Right renal pelvis (tissue), 4 donors: Measurements from ENCODE around the gene FAM72D. TPM values are rescaled to one million over a fixed set of nuclear protein-coding genes. Genes with fewer than 3 reads are reported as not detected.
"Not testable (repeated sequence)": the region's sequence is repeated elsewhere in the genome, so short reads cannot be mapped to it uniquely, and the experiment has no call there.

ENCODE experiments used
- DNase-seq, 4 donors: peaks; one replicate each; pipeline ENCODE4 v3.0.0-alpha.2; 2013; ENCODE audit warnings: low read depth in 4 of 4, low spot score in 3 of 4, missing footprints in 1 of 4
- polyA plus RNA-seq, 4 donors: library from polyadenylated mRNA; unstranded; fragments of 120-200 nt; gene quantifications; one replicate each; pipeline ENCODE4 v1.2.1, GENCODE V29; 2013; ENCODE audit not compliant: insufficient read length in 4 of 4

FAM72D gene
- 1 to 10 TPM; 2.3 to 4.7 (median 2.6) TPM for polyA plus RNA-seq

GRCh38 chr1:145095284-145096057 is at the start of gene FAM72D, which contains the start of gene SRGAP2B:
FAM72D (plus strand) TSS chr1:145095974; CDS start chr1:145096848, 874 bp downstream.
SRGAP2B (minus strand) TSS chr1:145095328; CDS start chr1:145092901, 2,427 bp downstream.
- not testable (repeated sequence) for DNase-seq

GRCh38 chr1:145047553-145047952 is 48.2 kb upstream of the FAM72D start:
- DNase-seq = not testable (repeated sequence)

- DNase-seq = not testable (repeated sequence)
These were observed 47.5 kb upstream of the FAM72D start for GRCh38 chr1:145048181-145048856.

GRCh38 chr1:145052019-145052776 is 43.6 kb upstream of the FAM72D start:
- DNase-seq = not testable (repeated sequence)

GRCh38 chr1:145053428-145053827 is 42.3 kb upstream of the FAM72D start:
- not testable (repeated sequence) for DNase-seq

- DNase-seq = not testable (repeated sequence)
These were observed 40.5 kb upstream of the FAM72D start for GRCh38 chr1:145055217-145055760.

GRCh38 chr1:145058184-145058583 is 37.6 kb upstream of the FAM72D start:
- not testable (repeated sequence) for DNase-seq

GRCh38 chr1:145063285-145063684 is 32.5 kb upstream of the FAM72D start:
- DNase-seq = not testable (repeated sequence)

- not testable (repeated sequence) for DNase-seq
These were observed 31.7 kb upstream of the FAM72D start for GRCh38 chr1:145063941-145064648.

GRCh38 chr1:145065194-145065826 is 30.5 kb upstream of the FAM72D start:
- not testable (repeated sequence) for DNase-seq

- not testable (repeated sequence) for DNase-seq
These were observed 29.3 kb upstream of the FAM72D start for GRCh38 chr1:145066486-145066885.

GRCh38 chr1:145071569-145071968 is 24.2 kb upstream of the FAM72D start:
- DNase-seq = not testable (repeated sequence)

- DNase-seq = not testable (repeated sequence)
These were observed 21.7 kb upstream of the FAM72D start for GRCh38 chr1:145074021-145074559.

GRCh38 chr1:145076877-145077276 is 18.9 kb upstream of the FAM72D start:
- not testable (repeated sequence) for DNase-seq

GRCh38 chr1:145077872-145078786 is 17.6 kb upstream of the FAM72D start:
- not testable (repeated sequence) for DNase-seq

GRCh38 chr1:145078787-145079370 is 16.9 kb upstream of the FAM72D start:
- not testable (repeated sequence) for DNase-seq

GRCh38 chr1:145079737-145080136 is 16.0 kb upstream of the FAM72D start:
- not testable (repeated sequence) for DNase-seq

- DNase-seq = not testable (repeated sequence)
These were observed 15.6 kb upstream of the FAM72D start for GRCh38 chr1:145080193-145080592.
